HG02973 (cell line): ENCODE results near the gene ARHGAP32.
A peak's percentile ranks its signal among the peaks of the same experiment; 100 is the strongest.

Source experiments
- ATAC-seq: cut with Tn5 transposase; IDR thresholded peaks from one replicate; pipeline ENCODE4 v1.9.1; 2021; ENCODE audit warnings: moderate library complexity; ENCODE audit not compliant: unreplicated experiment

The ARHGAP32 gene

DNA sequence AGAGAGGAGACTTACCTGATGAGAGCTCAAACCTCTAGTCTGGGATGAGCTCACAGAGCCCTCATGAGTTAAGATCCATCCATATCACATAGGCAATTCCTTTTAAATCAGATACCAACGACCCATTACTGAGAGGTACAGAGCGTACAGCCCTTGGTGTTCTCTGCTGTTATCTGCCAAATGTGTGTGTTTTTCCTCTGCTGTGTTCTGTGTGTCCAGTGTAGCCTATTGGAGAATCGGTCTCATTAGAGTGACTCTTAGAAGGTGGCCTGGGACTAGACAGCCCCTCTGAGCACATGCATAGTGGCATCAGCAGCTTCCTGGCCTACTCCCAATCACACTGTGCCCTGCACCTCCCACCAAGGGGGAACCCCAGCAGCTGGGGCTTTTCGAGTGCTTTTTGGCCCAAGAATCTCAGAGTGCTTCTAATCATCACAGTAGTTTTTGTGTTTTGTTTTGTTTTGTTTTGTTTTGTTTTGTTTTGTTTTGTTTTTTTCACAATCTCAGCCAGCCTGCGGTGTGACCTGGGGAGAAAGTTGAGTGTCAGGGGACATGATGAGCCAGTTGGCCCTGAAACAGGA lies 274.9 kb downstream of the ARHGAP32 start:
- peak; percentile 57 for ATAC-seq

DNA sequence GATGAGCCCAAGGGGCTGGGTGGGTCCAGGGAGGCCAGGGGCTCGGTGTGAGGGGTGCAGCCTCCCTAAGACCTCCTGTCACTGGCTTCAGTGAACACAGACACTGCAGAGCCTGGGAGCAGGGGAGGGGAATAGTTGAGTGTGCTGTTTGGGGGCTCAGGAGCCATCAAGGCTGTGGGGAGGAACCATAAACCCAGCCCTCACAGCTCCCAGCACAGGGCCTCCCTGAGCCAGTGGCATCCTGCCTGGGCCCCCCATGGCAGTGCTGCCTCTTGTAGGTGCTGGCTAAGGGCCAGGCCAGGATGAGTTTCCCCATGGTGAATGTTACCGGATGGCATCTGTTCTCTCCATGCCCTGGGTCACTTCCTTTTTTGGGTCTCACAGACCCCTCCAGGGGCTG lies 275.4 kb downstream of the ARHGAP32 start:
- no peak for ATAC-seq

DNA sequence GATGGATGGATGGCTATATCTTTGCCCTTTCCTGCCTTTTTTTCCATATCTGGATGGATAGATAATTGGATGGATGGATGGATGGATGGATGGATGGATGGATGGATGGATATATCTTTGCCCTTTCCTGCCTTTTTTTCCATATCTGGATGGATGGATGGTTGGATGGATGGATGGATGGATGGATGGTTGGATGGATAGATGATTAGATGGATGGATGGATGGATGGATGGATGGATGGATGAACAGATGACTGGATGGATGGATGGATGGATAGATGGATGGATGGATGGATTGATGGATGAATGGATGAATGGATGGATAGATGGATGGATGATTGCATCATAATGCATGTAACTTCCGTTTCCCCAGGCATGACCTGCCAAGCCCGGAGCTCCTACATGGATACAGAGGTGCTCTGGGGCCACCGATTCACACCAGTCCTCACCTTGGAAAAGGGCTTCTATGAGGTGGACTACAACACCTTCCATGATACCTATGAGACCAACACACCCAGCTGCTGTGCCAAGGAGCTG lies 276.0 kb downstream of the ARHGAP32 start:
- no peak for ATAC-seq

DNA sequence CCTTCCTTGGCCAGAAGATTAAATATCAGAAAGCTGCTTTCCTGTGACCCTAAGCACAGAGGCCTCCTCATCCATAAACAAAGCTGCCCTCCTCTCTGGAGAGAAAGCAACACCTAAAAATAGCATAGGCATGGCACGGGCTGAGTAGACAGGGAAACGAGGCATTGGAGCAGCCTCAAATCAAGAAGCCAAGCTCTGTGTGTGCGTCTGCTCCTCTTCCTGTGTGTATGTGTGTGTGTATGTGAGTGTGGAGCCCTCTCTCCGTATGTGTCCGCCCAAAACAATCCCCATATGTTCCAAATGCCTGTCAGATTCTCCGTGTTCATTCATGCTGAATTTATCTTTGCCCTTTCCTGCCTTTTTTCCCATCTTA lies 277.0 kb downstream of the ARHGAP32 start:
- no peak for ATAC-seq
